HG03095 (cell line): ENCODE results near the gene CNTNAP5.

Experiments used
- ATAC-seq: cut with Tn5 transposase; IDR thresholded peaks from one replicate; pipeline ENCODE4 v1.9.1; 2021; ENCODE audit warnings: moderate library complexity; ENCODE audit not compliant: unreplicated experiment

The CNTNAP5 gene

DNA sequence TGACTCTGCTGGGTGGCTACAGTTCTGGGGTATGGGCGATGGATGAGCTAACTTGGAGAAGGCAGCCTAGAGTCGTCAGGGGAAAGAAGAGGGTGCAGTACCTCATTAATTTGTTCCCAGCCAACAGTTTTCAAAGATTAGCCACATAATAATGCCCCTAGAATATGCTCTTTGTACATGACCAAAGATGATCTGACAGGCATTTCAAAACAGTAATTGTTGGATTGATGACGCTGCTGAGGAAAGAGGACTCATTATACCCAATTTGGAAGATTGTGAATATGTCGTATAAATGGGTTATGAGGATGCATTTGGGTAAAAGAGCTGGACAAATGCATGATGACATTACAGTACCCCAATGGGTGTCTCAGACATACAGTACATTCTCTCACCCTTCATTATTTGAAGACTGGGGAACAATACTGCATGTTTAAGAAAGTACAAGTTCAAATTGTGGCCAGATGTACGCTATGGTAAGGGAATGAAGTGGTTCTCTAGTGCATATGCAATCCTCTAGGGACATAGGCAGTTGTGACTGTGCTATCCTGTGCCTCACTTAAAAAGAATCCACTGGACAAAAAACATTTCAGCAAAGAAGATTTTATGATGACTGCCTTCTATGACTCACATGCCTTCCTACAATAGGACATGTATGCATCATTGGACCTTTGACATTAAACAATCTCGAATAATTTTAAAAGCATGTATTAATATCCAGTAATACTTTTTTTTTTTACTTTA is 233.2 kb downstream of the CNTNAP5 start:
- no peak for ATAC-seq

DNA sequence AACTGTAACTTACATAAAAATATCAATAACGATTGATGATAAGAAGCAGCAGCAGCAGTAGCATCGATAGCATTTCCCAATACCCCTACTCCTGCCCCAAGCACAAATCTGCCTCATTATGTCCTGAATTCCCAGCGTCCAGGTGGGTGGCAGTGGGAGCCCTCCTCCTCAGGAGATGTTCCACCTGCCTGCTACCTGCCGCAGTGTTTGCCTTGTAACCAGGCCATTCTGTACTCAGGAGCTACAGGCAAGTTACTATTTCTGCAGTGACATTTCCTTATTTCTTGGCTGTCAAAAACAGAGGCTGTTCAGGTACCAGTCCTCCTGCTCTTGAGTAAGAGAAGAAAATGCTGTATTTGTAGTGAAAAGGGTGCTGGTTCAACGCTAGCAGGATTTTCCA is 236.4 kb downstream of the CNTNAP5 start:
- no peak for ATAC-seq

DNA sequence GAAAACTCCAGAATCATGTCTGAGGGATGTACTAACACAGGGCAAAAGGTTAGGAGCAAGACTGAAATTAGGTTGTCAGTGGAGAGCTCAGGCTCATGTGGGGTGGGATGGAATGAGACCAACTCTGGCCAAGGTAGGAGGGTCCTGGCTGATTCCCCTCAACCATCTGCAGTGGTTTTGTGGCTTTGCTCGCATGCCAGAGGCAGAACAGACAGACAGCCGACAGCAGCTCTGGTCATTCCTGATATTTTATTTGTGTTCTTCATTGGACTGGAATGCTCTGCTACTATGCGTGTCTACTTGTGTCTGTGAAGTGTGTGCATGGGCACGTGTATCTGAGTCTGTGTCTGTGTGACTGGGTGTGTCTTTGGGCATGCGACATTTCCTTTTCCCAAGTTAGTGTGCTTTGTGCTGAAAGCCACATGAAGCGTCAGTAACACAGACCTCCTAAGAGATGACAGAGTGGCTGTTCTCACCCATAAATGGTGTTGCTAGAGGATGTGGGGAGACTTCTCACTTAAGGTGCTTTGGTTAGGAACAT is 239.5 kb downstream of the CNTNAP5 start:
- ATAC-seq = no peak

DNA sequence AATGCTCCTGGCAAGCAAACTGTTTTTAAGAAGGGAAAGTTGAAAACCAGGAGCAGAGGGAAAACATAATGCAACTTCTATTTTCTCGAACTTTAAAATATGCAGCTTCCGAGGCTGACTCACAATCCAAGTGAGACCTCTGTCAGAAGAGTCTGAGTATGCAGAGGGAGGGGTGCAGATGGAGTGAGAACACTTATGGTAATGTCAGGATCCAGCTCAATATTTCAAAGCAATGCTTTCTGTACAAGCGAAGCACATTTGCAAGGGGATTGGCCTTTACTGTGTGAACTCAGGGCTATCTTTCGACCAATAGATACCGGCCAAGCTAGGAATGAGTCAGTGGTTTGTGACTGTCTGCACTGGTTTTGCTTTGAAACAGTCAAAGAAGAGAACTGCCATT is 242.7 kb downstream of the CNTNAP5 start:
- ATAC-seq = no peak

GRCh38 chr2:124269348-124269747 is 244.3 kb downstream of the CNTNAP5 start:
- ATAC-seq = no peak

GRCh38 chr2:124272261-124272841 is 247.3 kb downstream of the CNTNAP5 start:
- ATAC-seq = no peak

DNA sequence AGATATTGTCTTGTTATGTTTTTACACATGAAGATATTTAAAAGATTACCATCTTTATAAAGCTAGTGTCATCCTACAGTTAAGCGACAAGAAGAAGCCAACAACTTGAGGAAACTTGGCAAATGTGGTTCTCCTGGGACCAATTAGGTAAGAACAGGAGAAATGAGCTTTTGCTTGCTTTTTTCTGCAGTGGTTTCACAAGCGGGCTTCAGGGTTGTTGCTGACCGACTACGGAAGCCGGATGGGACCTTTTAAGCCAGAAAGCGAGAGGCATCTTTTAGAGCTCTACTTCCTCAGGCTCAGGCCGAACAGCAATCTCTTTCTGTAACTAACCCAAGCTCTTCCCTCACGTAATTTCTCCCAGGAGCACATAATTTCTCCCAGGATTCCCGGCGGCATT is 256.5 kb downstream of the CNTNAP5 start:
- no peak for ATAC-seq

DNA sequence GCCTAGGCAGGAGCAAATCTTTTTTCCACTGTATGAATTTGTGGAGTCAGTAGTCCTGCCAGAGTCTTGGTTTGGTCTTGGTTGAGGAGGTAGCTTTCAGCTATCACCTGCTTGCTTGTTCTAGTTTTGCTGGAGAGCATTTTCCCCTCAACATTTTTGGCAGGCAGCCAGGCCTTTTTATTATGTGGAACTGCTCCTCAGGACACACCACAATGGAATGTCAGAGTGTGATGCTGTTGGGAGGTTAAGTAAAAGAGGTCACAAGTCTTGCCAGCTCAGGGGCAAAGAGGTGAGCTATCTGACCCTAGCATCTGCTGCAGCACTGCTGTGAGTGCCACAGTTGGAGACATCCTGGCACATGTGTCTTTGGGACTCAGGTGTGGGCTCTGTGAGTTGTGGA is 258.0 kb downstream of the CNTNAP5 start:
- no peak for ATAC-seq

- no peak for ATAC-seq
Measured at GRCh38 chr2:124286089-124286783, 261.1 kb downstream of the CNTNAP5 start.

DNA sequence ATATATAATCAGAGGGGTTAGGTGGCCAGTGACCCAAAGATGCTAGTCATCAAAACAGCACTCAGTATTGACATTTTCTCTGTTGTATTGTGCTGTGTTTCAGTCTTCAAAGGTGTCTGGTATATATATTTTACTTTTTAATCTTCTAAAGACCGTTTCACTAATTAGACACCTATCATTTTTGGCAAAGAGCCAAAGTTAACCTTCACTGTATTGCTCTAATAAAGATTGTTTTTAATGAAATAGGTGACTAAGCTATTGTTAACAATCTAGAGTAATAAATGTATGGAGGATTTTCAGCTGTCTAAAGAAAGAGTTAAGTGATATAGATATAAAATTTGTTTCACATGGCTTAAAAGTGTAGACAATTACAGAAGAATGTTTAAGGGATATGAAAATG is 264.0 kb downstream of the CNTNAP5 start:
- ATAC-seq = no peak

DNA sequence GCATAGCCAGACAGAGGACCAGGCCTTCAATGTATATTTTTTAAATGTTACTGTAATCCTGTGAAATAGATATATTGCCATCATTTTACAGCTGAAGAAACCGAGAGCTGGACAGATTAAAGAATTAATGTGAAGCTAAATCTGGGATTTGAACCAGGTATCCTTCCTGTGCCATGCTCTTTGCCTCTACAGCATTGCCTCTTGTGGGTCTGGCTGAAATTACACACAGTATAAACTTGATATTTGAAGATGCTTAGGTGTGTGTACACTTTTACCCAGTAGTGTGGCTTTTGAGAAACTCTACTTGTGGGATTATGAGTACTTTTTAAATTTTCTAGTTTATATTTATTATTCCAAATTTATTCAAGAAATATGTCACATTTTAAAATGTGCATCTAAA is 264.5 kb downstream of the CNTNAP5 start:
- ATAC-seq = no peak

- ATAC-seq = no peak
Measured at GRCh38 chr2:124296470-124296869, 271.4 kb downstream of the CNTNAP5 start.

DNA sequence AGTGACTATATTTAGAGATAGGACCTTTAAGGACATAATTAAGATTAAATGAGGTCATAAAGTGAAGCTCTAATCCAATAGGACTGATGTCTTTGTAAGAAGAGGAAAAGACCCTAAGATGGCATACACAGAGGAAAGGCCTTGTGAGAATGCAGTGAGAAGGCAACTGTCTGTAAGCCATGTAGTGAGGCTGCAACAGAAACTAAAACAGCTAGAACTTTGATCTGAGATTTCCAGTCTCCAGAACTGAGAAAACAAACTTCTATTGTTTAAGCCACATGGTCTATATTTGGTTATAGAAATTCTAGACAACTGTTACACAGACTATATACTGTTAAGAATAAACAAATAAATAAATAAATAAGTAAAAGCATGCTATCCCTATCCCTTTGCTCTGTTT is 276.8 kb downstream of the CNTNAP5 start:
- no peak for ATAC-seq

DNA sequence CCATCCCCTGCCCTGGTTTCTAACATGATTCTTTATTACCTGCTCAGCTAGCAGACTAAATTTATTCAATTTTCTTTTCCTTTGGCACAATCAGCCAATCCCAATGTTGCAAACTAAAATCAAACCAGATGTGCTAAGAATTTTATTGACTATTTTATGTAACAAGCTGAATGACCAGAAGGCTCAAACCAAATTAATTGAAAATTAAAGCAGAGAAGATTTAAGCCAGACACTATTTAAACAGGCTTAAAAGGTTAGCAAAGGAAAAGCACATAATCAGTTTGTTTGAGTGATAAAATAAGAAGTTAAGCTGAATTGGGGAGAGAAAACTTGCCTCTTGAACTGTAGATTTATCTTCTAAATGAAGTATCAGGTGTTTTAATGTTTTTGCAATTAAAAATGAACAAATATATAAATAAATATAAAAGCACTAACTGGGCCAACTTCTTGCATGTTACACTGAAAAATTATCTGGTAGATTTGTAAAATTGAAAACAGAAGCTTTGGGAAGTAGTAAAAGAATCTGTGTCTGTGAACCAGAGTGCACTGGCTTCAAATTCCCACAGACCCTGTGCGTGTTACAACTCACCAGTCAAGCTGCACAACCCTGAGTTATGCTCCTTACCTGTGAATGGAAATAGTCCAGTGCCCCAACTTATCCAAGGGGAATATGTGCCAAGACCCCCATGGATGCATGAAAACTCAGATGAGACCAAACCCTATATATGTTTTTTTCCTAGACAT is 283.4 kb downstream of the CNTNAP5 start:
- ATAC-seq = no peak

DNA sequence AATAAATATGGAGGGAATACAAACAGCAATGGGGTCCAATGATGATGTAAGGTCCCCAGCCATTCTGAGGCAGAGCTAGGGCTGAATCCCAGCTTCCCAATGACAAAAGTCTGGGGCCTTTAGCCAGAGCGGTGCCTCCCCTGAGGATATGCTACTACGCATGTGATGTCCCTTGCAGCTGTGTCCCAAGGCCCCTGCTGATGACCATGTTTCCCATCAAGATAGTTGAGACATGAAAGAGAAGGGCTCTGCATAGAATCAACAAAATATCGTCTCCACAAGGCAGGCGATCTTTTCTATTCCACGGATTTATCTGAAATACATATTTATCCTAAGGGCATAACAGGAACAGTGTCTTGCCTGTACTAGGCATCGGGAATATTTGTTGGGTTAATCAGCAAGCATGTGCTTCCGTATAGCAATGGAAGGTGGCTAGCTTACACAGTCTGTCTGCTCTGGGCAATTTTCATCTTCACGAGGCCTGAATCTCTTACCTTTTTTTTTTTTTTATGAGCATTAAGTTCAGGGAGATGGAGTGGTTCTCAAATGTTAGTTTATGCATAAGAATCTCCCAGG is 284.6 kb downstream of the CNTNAP5 start:
- no peak for ATAC-seq

DNA sequence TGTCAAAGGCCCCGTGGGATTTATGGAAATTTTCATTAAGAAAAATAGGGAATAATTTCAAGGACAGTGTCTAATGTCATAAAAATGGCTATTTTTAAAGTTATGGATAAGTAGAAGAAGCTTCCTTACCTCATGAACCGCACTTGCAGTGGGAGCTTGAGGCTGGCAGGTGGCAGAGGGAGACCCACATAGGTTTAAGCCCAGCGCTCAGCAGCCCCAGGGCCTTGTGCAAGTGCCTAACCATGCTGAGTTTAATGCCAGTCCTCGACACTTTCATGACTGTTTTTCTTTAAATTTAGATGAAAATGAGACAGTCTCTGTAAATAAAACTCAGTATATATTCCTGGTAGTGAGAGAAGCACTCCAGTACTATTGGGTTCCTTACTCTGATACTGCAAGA is 285.6 kb downstream of the CNTNAP5 start:
- ATAC-seq = no peak

DNA sequence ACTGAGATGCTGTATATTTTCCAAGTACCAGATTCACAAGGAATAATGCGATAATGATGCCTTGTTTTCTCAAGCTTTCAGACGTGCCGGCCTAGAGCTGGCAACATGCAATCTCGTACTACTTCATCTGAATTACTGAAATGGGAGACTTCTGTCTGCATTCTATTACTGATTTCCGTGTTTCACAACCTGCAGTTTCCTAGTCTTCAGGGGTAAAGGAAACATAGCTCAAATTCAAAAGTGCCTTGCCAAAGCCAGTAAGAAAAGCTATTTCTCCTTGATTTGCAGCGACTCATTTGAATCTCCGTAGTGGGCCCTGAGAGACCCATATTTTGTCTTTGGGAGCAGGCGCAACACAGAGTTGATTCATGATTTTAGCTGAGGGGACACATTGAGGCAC is 289.0 kb downstream of the CNTNAP5 start:
- ATAC-seq = no peak

DNA sequence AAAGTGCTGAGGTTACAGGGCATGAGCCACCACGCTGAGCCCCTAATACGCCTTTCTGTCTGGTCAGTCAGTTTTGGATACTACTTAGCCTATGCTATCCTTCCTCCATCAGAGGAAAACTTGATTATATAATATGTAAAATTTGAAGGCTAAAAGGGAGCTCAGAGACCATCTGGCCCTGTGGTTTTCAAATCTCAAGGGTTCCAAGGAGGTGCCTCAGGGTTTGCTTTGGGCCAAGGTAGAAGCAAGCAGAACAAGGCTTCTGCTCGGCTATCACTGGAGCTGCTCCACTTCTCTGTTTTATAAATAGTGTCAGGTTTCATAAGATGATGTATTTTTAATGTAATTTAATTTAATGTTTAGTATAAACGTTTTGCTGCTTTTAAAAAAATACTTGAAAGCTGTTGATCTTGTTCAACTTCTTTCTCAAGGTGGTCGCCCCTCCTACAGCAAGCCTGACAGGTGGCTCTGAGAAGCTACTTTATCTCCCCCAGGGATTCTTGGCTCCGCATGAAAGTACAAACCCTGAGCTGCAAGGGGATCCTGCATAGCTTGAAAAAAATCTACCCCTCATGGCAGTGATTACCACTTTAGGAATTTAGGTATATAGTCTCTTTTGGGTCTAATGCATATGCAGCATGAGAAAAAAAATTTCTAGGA is 290.3 kb downstream of the CNTNAP5 start:
- no peak for ATAC-seq

DNA sequence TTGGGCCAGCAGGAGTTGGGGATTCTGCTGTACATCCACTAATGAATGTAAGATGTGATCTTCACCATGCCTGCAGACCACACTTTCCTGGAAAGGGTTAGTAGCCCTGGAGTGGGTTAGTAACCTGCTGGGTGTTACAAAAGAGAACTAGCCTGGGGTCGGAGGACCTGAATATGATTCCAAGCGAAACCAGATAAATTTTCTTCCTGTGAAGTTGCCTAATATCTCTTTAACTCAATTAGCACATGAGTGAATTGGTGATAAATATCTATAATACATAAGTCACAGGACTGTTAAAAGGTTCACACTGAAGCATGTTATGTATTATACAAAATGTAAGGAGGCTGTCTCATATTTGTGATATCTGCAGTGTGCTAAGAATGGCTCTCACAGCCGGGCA is 291.0 kb downstream of the CNTNAP5 start:
- no peak for ATAC-seq

- ATAC-seq = no peak
Measured at GRCh38 chr2:124316881-124317605, 292.0 kb downstream of the CNTNAP5 start.
